H1 (cell line): ENCODE data around the gene AMN. TPM values are rescaled to one million over a fixed set of nuclear protein-coding genes. Genes with fewer than 3 reads are reported as not detected.

Source experiments
- CTCF ChIA-PET: fragments of 300-600 bp; sonication (Branson Sonifier 250); formaldehyde crosslinking; loops from one replicate; lab custom pipeline; 2021; ENCODE audit not compliant: partially characterized antibody; lab: Charles Lee
- POLR2A ChIA-PET: fragments of 300-600 bp; sonication (Branson Sonifier 250); formaldehyde crosslinking; loops from one replicate; lab custom pipeline; 2021; ENCODE audit warnings: inconsistent platforms; ENCODE audit not compliant: partially characterized antibody; lab: Charles Lee
- DNase-seq, 2 experiments: peaks; one replicate each; pipeline versions ENCODE4 v3.0.0 to v3.0.0-alpha.2; 2010 to 2022; ENCODE audit warnings: low spot score in 2 of 2, low read depth in 1 of 2, mixed read lengths in 1 of 2
- FAIRE-seq: peaks from 2 replicates; lab custom pipeline; 2011; peaks lifted over from hg19 to GRCh38; lab: Jason Lieb, UNC
- H2AFZ ChIP-seq: 2 replicates; pipeline ENCODE4 v1.8.1; 2012; ENCODE audit warnings: low read length, inconsistent platforms
- H2AK5ac ChIP-seq: 2 replicates; pipeline ENCODE4 v1.6.1; 2013; ENCODE audit warnings: low read depth, low read length
- H2BK120ac ChIP-seq: replicated peaks from 2 replicates; pipeline ENCODE3; 2013; ENCODE audit warnings: low read depth, low read length, inconsistent platforms
- H2BK12ac ChIP-seq: 2 replicates; pipeline ENCODE4 v1.6.1; 2013; ENCODE audit warnings: low read depth, low read length
- H2BK15ac ChIP-seq: 2 replicates; pipeline ENCODE4 v1.6.1; 2013; ENCODE audit warnings: low read length
- H2BK20ac ChIP-seq: 2 replicates; pipeline ENCODE4 v1.6.1; 2013; ENCODE audit warnings: low read length
- H2BK5ac ChIP-seq: 2 replicates; pipeline ENCODE4 v1.6.1; 2013; ENCODE audit warnings: low read depth, low read length
- H3K14ac ChIP-seq: 2 replicates; pipeline ENCODE4 v1.6.1; 2013; ENCODE audit warnings: inconsistent platforms; ENCODE audit not compliant: insufficient read length
- H3K18ac ChIP-seq: 2 replicates; pipeline ENCODE4 v1.6.1; 2013; ENCODE audit warnings: low read length; ENCODE audit errors: extremely low read depth
- H3K23ac ChIP-seq: 2 replicates; pipeline ENCODE4 v1.6.1; 2013; ENCODE audit warnings: inconsistent platforms; ENCODE audit not compliant: insufficient read length
- H3K23me2 ChIP-seq: 2 replicates; pipeline ENCODE4 v1.6.1; 2013; ENCODE audit warnings: low read depth, low read length
- H3K27ac ChIP-seq: 2 replicates; pipeline ENCODE4 v1.6.1; 2011; ENCODE audit warnings: low read depth, low read length, inconsistent platforms
- H3K27me3 ChIP-seq, 4 experiments: replicated peaks in 1 of 4; 1 replicate in 1 of 4; 2 replicates in 3 of 4; pipeline versions ENCODE4 v1.6.1 to v1.8.1; 2011 to 2013; ENCODE audit warnings: low read length in 3 of 4, mild to moderate bottlenecking in 3 of 4, inconsistent platforms in 2 of 4, mixed read lengths in 2 of 4, moderate library complexity in 1 of 4; ENCODE audit not compliant: control insufficient read depth in 3 of 4, insufficient read depth in 3 of 4; ENCODE audit errors: extremely low read depth in 1 of 4
- H3K36me3 ChIP-seq, 4 experiments: 2 replicates each; pipeline versions ENCODE4 v1.6.1 to v1.8.1; 2011 to 2013; ENCODE audit warnings: mild to moderate bottlenecking in 4 of 4, low read length in 3 of 4, moderate library complexity in 2 of 4, control low read depth in 1 of 4, inconsistent platforms in 1 of 4; ENCODE audit not compliant: insufficient read depth in 4 of 4, control insufficient read depth in 2 of 4
- H3K4ac ChIP-seq: replicated peaks from 2 replicates; pipeline ENCODE3; 2013; ENCODE audit warnings: low read length, low read depth, mixed read lengths, inconsistent platforms; ENCODE audit not compliant: insufficient read length
- H3K4me1 ChIP-seq, 4 experiments: replicated peaks in 1 of 4; 1 replicate in 1 of 4; 2 replicates in 3 of 4; pipeline versions ENCODE4 v1.6.1 to v1.8.1; 2011 to 2013; ENCODE audit warnings: low read length in 3 of 4, inconsistent platforms in 2 of 4, mixed read lengths in 1 of 4; ENCODE audit not compliant: insufficient read depth in 4 of 4, control insufficient read depth in 3 of 4
- H3K4me2 ChIP-seq, 2 experiments: 2 replicates each; pipeline versions ENCODE4 v1.6.1 to v1.8.1; 2011 to 2013; ENCODE audit warnings: low read depth in 2 of 2, low read length in 2 of 2, control low read depth in 1 of 2, inconsistent platforms in 1 of 2, mild to moderate bottlenecking in 1 of 2; ENCODE audit not compliant: insufficient read depth in 1 of 2
- H3K4me3 ChIP-seq, 4 experiments: fragments of 200-600, 300-600 bp in 1 of 4; sonication (generic), shearing (Covaris generic), sonication (Bioruptor Twin) in 1 of 4; 2 replicates each; pipeline versions ENCODE4 v1.5.1 to v1.8.1; 2011 to 2016; ENCODE audit warnings: low read length in 4 of 4, low read depth in 3 of 4, control low read depth in 2 of 4, inconsistent platforms in 2 of 4, mild to moderate bottlenecking in 2 of 4, mixed read lengths in 1 of 4, moderate library complexity in 1 of 4; ENCODE audit not compliant: insufficient read depth in 2 of 4; ENCODE audit errors: extremely low read depth in 1 of 4
- H3K56ac ChIP-seq: replicated peaks from 2 replicates; pipeline ENCODE3; 2013; ENCODE audit warnings: low read depth, mild to moderate bottlenecking, mixed read lengths, low read length, inconsistent platforms; ENCODE audit not compliant: insufficient read length
- H3K79me1 ChIP-seq: 2 replicates; pipeline ENCODE4 v1.6.1; 2013; ENCODE audit warnings: low read depth, low read length, control low read depth
- H3K79me2 ChIP-seq, 2 experiments: 2 replicates each; pipeline versions ENCODE4 v1.6.1 to v1.8.1; 2012 to 2013; ENCODE audit warnings: low read length in 2 of 2, mild to moderate bottlenecking in 2 of 2, inconsistent platforms in 1 of 2; ENCODE audit not compliant: insufficient read depth in 2 of 2, control insufficient read depth in 1 of 2
- H3K9ac ChIP-seq, 4 experiments: replicated peaks in 1 of 4; 1 replicate in 1 of 4; 2 replicates in 3 of 4; pipeline versions ENCODE4 v1.6.1 to v1.8.1; 2011 to 2013; ENCODE audit warnings: low read depth in 3 of 4, low read length in 3 of 4, control low read depth in 2 of 4, mild to moderate bottlenecking in 2 of 4, moderate library complexity in 2 of 4, inconsistent platforms in 1 of 4; ENCODE audit errors: extremely low read depth in 1 of 4
- H3K9me3 ChIP-seq, 2 experiments: 2 replicates each; pipeline versions ENCODE4 v1.6.1 to v1.8.1; 2012 to 2013; ENCODE audit warnings: mild to moderate bottlenecking in 2 of 2, moderate library complexity in 2 of 2, control low read depth in 1 of 2, inconsistent platforms in 1 of 2, low read depth in 1 of 2, low read length in 1 of 2, mixed read lengths in 1 of 2; ENCODE audit not compliant: insufficient read depth in 2 of 2
- H4K20me1 ChIP-seq, 2 experiments: replicated peaks in 1 of 2; 2 replicates each; pipeline versions ENCODE3 to v1.8.1; 2011 to 2013; ENCODE audit warnings: inconsistent platforms in 2 of 2, low read length in 2 of 2, mild to moderate bottlenecking in 1 of 2; ENCODE audit not compliant: insufficient read depth in 2 of 2, control insufficient read depth in 1 of 2
- H4K5ac ChIP-seq: 2 replicates; pipeline ENCODE4 v1.6.1; 2013; ENCODE audit warnings: low read length, low read depth, mixed read lengths, inconsistent platforms; ENCODE audit not compliant: insufficient read length
- H4K8ac ChIP-seq: 2 replicates; pipeline ENCODE4 v1.8.0; 2013; ENCODE audit warnings: mild to moderate bottlenecking, moderate library complexity, low read length, inconsistent platforms; ENCODE audit not compliant: insufficient read depth; ENCODE audit errors: extremely low read depth
- H4K91ac ChIP-seq: replicated peaks from 2 replicates; pipeline ENCODE3; 2013; ENCODE audit warnings: low read length, mixed read lengths, inconsistent platforms; ENCODE audit not compliant: insufficient read length
- ATF3 ChIP-seq: IDR thresholded peaks from 2 replicates; pipeline ENCODE4 v1.6.1; 2011; ENCODE audit warnings: low read depth, mild to moderate bottlenecking, low read length; ENCODE audit not compliant: insufficient read depth
- CEBPB ChIP-seq: IDR thresholded peaks from 2 replicates; pipeline ENCODE4 v1.6.1; 2012; ENCODE audit warnings: low read depth, low read length
- CHD1 ChIP-seq: IDR thresholded peaks from 2 replicates; pipeline ENCODE4 v1.6.1; 2012; ENCODE audit warnings: low read depth, low read length, improper control_type of control experiment
- CTBP2 ChIP-seq: IDR thresholded peaks from 2 replicates; pipeline ENCODE4 v1.7.0; 2011; ENCODE audit warnings: borderline replicate concordance, mild to moderate bottlenecking, moderate library complexity, mixed read lengths, low read length; ENCODE audit not compliant: insufficient read depth, insufficient read length
- JUND ChIP-seq: IDR thresholded peaks from 2 replicates; pipeline ENCODE4 v1.6.1; 2011; ENCODE audit warnings: mild to moderate bottlenecking, improper control_type of control experiment, low read length
- PHF8 ChIP-seq: fragments of 200-600 bp; sonication (generic); conservative IDR thresholded peaks from 2 replicates; pipeline ENCODE4 v1.7.1; 2012; ENCODE audit warnings: low read depth, mild to moderate bottlenecking, inconsistent platforms, low read length, moderate library complexity
- RAD21 ChIP-seq, 2 experiments: IDR thresholded peaks in 1 of 2; conservative IDR thresholded peaks in 1 of 2; 2 replicates each; pipeline ENCODE4 v1.6.1; 2011; ENCODE audit warnings: low read depth in 2 of 2, low read length in 2 of 2, improper control_type of control experiment in 1 of 2, inconsistent platforms in 1 of 2, mild to moderate bottlenecking in 1 of 2, moderate library complexity in 1 of 2
- RNF2 ChIP-seq: fragments of 200-900, 300-1000 bp; sonication (generic); IDR thresholded peaks from 2 replicates; pipeline ENCODE4 v1.7.1; 2016; ENCODE audit warnings: borderline replicate concordance, low read depth, mild to moderate bottlenecking, antibody characterized with exemption, low read length; ENCODE audit not compliant: poor library complexity, severe bottlenecking; ENCODE audit errors: missing control alignments
- TEAD4 ChIP-seq: IDR thresholded peaks from 2 replicates; pipeline ENCODE4 v1.6.1; 2012; ENCODE audit warnings: low read depth, low read length, inconsistent platforms, mixed read lengths
- WGBS, 2 experiments: shearing (Covaris generic) in 1 of 2; methylation state at CpG; one replicate each; pipeline versions ENCODE4 v1.1.6 to v1.1.7; 2013 to 2015; ENCODE audit warnings: low lambda C conversion rate in 2 of 2, mixed read lengths in 2 of 2, inconsistent platforms in 1 of 2, low coverage in 1 of 2, missing lambda C conversion rate in 1 of 2; ENCODE audit not compliant: insufficient replicate concordance in 2 of 2, insufficient coverage in 1 of 2, insufficient read length in 1 of 2; ENCODE audit errors: extremely low coverage in 1 of 2, missing lambda C conversion rate in 1 of 2; 5-methylcytosine and 5-hydroxymethylcytosine counted together
- polyA plus RNA-seq, 7 experiments: library from polyadenylated mRNA; depleted of rRNA in 3 of 7; stranded (reverse) in 5 of 7; unstranded in 2 of 7; fragments of >200 nt in 5 of 7; fragments of 200-250 nt in 2 of 7; gene quantifications; 1 replicate in 5 of 7; 2 replicates in 1 of 7; 4 replicates in 1 of 7; pipeline versions ENCODE4 v1.2.1 to v1.2.3, GENCODE V29; 2011 to 2013; ENCODE audit warnings: missing spikeins in 2 of 7, mixed read lengths in 2 of 7
- total RNA-seq: library from RNA; stranded (reverse); fragmentation: NEBNext Ultra II Directional; extraction: Animal tissue kit (Norgen Biotek cat#: 25700); gene quantifications from 2 replicates; pipeline ENCODE4 v1.2.1, GENCODE V29; 2021

AMN gene
- total and polyA plus RNA-seq, 2 of the 8 experiments (the other 6 are each of a cell fraction or from before 2014, with no cell fraction given), result 0.77 to 1.5 TPM

- ChIA-PET CTCF (interaction anchor here (0.6 to 1.0 kb wide), 5 partner anchors 8 to 907 kb away, joined by 3 to 4 read pairs (median 3); no protein-coding TSS in a partner anchor), POLR2A (no interaction called here)
- Histone ChIP-seq H3K79me2 (no peaks in the 10 kb centered on the region), H2AFZ (no peak overlapping the region), H3K4me3 (no peak overlapping the region), H4K20me1 (peaks cover 0 to 3% of the 10 kb centered on the region in 2 experiments), H4K91ac (no peak overlapping the region), H3K36me3 (peaks cover 10 to 28% (median 22%) of the 10 kb centered on the region in 4 experiments), H3K79me1 (0 out of 2 replicates have a peak, but pooled peaks cover 2% of the 10 kb centered on the region), H2AK5ac (no peak overlapping the region), H4K8ac (no peak overlapping the region), H3K9me3 (no peaks in the 10 kb centered on the region), H3K4me2 (no peak overlapping the region), H2BK15ac (no peak overlapping the region), H3K4ac (no peak overlapping the region), H3K9ac (no peak overlapping the region), H3K14ac (no peak overlapping the region), H3K27me3 (no peaks in the 10 kb centered on the region), H2BK20ac (no peak overlapping the region), H3K4me1 (no peaks in the 10 kb centered on the region), H2BK12ac (no peak overlapping the region), H3K56ac (no peak overlapping the region), H3K27ac (no peak overlapping the region), H4K5ac (no peak overlapping the region), H2BK5ac (no peak overlapping the region), H3K23ac (no peak overlapping the region), H2BK120ac (no peak overlapping the region), H3K18ac (no peak overlapping the region), H3K23me2 (no peaks in the 10 kb centered on the region)
- no peak for TF ChIP-seq RAD21 (IDR thresholded peaks at IDR 0.05 in 1 of 2, conservative IDR thresholded peaks at IDR 0.05 in 1 of 2; ENCODE audit: low read depth in 2 of 2, low read length in 2 of 2)
- TF ChIP-seq PHF8, result no peak
- TF ChIP-seq TEAD4, result no peak
- no peak for TF ChIP-seq ATF3
- TF ChIP-seq CHD1, result no peak
- TF ChIP-seq CEBPB, result no peak
- TF ChIP-seq CTBP2, result no peak
- no peak for TF ChIP-seq RNF2
- TF ChIP-seq JUND, result no peak
- DNase-seq (no peak), FAIRE-seq (no peak)
- WGBS, 2 experiments, result 95% methylated on average over 8 of the region's 8 CpGs; no CpG with 5 or more reads in 1 of the 2 experiments
Observed at GRCh38 chr14:102980409-102980810, 57.9 kb downstream of the AMN start.
